Renal pelvis (tissue), 4 donors: ENCODE data around the gene SMURF1. TPM values are rescaled to one million over a fixed set of nuclear protein-coding genes. Genes with fewer than 3 reads are reported as not detected.

ENCODE experiments used
- DNase-seq: peaks from one replicate; pipeline ENCODE4 v3.0.0-alpha.2; 2013
- polyA plus RNA-seq, 3 donors: library from polyadenylated mRNA; unstranded; fragments of 120-200 nt; gene quantifications; one replicate each; pipeline ENCODE4 v1.2.1, GENCODE V29; 2013; ENCODE audit not compliant: insufficient read length in 3 of 3

Gene SMURF1
- polyA plus RNA-seq, 3 donors, result 14.3 to 19.6 (median 18.9) TPM

DNA sequence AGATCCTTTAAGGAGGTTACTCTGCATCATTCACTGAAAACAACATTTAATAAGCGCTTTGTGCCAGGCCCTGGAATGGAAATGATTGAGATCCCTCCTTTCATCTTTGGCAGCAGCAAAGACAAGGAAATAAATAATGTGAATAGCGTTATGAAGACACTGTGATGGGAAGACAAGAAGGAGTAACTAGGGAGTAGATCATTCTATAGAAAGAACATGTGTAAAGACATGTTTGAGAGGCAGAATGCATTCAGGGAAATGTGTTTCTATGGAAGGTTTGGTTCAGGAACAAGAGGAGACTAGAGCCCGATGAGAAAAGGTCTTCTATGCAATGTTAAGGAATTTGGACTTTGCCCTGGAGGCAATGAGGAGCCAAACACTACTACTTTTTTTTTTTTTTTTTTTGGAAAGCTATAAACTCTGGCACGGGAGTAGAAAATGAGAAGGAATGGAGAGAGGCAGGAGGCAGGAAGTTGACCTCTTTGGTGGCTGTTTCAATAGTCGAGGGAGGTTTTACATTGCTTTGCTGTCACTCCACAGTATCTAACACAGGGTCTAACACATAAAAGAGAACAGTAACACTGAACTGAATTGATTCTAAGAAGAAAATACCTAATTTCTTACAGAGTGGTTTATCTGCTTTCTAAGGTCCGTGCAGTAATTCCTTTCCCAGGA, 44.9 kb downstream of the SMURF1 start:
- DNase-seq, result no peak

- DNase-seq, result no peak
These were observed 45.6 kb downstream of the SMURF1 start for GRCh38 chr7:99098286-99098823.

- DNase-seq, result no peak
These were observed 46.2 kb downstream of the SMURF1 start for GRCh38 chr7:99097730-99098129.

DNA sequence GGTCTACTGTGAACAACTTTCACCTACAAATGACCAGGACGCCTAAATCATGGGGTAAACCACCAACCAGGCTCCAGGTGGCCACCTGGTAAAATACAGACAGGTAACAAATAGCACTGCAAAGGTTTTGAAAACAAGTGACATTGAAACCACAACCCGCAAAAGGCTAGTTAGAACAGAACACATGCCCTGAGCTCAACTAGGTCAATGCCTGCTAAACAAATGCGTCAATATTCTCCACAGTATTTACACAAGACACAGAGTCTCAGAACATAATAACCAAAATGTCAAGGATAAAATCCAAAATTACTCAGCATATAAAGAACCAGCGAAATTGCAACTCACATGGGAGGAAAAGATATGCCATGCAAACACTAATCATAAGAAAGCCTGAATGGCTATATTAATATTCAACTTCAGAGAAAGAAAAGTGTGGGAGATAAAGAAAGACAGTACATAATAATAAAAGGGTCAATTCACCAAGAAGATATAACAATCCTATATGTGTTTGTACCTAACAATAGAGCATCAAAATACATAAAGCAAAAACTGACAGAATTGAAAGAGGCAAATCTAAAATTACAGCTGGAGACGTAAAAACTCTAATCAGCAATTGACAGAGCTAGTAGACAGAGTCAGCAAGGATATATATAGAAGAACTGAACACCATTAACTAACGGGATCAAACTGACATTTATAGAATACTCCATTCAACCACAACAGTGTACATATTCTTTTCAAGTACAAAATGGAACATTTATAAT, 47.6 kb downstream of the SMURF1 start:
- DNase-seq, result no peak

DNA sequence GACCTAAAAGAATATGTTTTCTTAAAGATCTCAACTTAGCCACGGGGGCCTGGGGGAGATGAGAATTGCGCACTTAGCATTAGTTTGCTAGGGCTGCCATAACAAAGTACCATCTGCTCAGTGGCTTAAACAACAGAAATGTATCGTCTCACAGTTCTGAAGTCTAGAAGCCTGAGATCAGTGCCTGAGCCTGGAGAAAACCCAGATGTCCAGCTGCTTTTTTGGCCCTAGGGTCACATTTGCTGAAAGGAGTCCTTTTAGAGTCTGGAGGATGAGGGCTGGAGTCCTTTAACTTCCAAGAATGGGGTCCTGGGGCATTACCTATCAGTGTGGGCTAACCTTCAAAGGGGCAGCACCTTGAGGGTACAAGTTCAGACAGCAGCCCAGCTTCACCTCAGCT, 48.2 kb downstream of the SMURF1 start:
- no peak for DNase-seq

DNA sequence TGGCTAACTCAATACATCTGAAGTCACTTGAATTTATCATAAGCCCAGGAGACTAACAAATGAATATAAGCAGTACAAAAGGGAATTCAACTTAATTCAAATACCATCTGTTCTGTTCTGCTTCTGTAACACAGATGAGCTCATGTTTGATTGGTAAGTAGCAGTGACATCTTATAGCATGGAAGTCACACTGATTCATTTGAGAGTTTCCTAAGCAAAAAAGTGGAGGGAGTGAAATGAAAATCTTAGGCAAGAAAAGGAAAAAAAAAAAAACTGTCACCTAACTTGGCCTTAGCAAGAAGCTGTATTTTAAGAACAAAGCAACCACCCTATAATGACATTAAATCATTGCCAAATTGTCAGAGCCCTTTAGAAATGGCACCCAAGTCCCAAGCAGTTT, 49.5 kb downstream of the SMURF1 start:
- no peak for DNase-seq

DNA sequence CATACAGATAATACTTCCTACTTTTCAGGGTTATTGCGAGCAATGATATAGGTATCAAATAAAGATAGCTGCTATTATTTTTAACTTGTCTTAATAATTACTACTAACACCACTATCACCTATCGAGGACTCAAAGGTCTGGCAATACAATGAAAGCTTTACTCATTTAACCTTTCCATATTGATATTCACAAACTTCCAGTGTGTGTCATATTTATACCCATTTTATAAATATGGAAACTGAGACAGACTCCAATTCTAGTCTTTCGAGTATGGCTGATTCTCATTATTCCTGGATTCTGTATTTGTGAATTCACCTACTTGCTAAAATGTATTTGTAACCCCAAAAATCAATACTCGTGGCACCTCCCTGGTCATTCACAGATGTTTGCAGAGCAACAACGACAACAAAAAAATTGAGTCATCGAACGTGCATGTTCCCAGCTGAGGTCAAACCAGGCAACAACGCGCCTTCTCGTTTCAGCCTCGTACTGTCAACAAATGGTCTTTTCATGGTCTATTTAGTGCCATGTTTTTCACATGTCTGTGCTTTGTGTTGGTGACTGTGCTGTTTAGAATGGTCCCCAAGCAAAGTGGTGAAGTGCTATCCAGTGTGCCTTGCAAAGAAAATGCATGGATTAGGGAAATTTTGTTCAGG, 51.7 kb downstream of the SMURF1 start:
- no peak for DNase-seq

DNA sequence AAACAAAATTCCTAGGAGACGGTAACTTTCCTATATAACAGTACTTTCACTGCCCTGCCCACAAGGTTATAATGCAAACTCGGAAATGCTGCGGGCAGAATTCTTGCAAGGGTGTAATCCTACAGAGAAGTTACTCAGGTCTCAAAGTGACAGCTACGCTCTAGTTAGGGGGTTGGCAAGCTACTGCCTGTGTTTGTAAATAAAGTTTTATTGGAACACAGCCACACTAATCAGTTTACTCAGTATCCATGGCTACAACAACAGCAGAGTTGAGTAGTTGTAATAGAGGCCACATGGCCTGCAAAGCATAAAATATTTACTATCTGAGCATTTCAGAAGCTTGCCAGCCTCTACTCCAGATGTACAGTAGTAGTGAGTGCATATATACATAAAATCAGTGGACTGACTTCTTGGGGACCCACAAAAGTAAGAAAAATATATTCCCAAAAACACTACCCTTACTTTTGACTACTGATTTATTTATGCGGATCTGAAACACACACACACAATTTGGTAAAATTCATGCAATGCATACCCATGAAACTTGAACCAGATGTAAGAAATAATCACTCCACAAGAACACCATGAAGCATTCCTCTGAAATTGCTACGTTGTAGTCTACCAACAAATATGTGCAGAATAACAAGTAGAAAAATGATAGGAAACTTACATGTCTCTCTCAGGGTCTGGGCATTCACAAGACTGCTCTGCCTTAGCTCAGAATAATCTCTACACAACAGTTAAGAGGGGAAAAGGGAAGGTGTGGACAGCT, 53.0 kb downstream of the SMURF1 start:
- DNase-seq, result no peak

DNA sequence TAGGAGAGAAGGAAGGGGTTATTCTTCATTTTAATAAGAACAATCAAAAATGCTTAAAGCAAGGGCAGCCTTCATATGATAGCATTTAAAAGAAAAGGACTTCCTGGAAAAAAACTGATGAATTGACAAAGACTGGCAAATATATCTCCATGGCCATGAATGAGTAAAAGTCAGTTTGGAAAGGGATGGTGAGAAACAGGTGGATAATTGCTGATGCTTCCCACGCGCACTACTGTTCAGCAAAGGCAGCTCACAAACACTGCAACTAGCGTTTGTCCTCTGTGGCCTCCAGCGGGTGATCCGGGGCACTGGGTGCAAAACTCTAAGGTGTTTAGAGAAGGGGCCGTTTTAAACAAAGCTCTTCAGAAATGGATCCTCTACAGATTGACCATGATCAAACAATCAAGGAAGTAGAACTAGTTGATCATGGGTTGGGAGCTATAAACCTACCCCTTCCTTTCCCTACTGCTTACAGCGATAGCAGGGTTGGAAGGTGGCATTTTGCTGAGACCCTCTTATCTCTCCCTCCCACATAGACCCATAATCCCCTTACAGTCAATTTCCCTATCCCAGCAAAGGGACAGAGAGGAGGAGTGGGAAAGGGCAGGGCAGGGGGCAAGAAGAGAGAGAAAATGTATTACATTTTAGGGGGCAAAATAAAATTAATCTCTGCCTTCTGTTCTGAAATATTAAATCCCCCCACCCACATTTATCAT, 53.8 kb downstream of the SMURF1 start:
- DNase-seq, result no peak

DNA sequence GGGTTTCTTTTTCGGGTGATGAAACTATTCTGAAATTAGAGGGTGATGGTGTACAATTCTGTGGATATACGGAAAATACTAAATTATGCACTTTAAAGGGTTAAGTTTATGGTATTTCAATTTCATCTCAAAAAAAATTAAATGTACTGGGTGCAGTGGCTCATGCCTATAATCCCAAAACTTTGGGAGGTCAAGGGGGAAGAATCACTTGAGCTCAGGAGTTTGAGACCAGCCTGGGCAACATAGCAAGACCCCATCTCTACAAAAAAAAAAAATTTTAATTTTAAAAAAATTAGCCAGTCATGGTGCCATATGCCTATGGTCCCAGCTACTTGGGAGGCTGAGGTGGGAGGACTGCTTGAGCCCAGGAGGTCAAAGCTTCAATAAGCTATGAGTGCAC, 57.0 kb downstream of the SMURF1 start:
- DNase-seq, result no peak

GRCh38 chr7:99086532-99086931, 57.4 kb downstream of the SMURF1 start:
- DNase-seq, result no peak

DNA sequence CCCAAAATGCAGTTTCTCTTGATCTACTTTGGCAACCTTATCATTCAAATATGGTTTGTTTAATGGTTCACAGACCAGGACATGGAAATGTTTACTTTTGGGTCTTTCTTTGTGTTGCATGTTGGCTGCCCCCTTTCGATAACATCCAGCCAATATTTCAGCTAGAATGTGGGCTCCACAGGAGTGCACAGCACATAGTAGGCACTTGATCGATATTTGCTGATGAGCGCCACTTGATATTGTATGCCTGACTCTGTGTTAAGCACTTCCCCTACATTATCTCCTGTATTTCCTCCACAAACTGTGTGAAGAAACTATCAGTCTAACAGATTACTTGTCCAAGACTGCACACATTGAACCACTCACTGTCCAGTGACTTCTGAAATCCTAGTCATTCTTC, 60.2 kb downstream of the SMURF1 start:
- no peak for DNase-seq

GRCh38 chr7:99083068-99083651, 60.7 kb downstream of the SMURF1 start:
- DNase-seq, result no peak

DNA sequence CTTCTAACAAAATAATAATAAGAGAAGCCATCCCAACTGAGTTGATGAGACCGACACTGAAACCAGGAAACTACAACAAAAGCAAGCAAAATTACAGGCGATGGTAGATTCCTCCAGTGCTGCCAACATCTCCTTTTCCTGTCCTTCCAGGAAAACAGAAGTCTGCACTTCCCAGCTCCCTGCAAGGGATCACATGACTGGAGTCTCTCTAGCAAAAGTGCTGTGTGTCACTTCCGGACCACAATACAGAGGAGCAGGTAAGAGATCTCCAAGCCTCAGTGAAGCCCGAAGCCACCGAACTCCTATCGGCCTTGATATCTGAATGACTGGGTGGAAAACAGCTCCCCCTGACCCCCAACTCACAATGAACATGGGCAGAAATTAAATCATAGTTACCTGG, 63.2 kb downstream of the SMURF1 start:
- no peak for DNase-seq

DNA sequence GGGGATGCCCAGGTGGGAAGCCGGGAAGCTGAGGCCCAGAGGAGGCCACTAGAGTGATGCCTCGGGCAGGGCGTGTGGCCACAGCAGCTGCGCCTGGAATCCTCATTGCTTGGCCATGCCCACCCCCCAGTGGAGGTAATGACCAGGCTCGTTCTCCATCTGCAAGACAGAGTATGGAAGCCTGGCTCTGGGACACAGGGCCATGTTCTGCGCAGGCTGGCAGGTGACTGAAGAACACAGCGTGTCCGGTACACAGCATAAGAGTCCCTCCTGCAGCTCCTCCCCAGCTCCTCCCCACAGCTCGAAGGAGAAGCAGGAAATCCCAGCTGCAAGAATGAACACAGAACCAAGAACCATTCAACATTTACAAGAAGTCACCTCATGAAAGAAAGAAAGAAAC, 64.8 kb downstream of the SMURF1 start:
- DNase-seq, result no peak

DNA sequence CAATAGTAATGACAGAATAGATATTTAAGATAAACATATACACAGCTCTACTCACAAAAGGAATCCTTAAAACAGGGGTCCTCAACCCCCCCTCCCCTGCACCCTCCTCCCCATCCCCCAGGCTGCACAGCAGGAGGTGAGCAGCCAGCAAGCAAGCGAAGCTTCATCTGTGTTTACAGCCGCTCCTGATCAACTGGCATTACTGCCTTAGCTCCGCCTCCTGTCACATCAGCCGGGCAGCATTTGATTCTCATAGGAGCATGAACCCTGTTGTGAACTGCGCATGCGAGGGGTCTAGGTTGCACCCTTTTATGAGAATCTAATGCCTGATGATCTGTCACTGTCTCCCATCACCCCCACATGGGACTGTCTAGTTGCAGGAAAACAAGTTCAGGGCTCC, 65.5 kb downstream of the SMURF1 start:
- DNase-seq, result no peak

DNA sequence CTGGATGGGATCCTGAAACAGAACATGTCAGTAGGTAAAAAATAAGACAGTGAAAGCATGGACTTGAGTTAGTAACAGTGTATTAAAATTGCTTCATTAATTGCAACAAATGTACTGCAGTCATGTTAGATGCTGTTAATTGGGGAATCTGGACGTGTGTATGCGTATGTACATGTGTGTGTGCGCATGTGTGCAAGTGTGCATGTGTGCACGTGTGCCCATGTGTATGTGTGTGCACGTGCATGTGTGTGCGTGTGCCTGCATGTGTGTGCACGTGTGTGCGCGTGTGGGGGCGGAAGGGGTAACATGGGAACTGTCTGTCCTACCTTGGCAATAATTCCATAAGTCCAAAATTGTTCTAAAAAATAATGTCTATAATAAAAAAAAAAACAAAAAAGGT, 67.3 kb downstream of the SMURF1 start:
- DNase-seq, result no peak

DNA sequence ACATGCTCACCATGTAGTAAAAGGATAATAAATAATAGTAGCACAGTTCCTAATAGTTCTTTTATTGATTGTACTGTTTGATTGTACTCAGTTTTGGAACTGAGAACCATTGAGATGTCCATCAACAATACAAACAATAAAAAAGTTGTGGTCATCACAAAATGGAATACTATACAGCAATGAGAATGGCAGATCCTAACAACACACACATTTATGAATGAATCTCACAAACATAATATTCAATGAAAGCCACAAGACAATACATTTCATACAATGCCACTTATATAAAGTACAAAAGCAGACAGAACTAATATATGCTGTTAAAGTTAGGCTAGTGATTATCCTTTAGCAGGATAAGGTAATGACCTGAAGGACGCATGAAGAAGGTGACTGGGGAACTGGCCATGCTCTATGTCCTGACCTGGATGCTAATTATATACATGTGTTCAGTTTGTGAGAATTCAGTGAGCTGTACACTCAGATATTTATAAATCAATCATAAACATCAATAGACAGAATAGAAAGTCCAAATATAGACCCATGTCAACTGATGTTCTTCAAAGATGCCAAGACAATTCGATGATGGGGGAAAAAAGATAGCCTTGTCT, 70.0 kb downstream of the SMURF1 start:
- no peak for DNase-seq

DNA sequence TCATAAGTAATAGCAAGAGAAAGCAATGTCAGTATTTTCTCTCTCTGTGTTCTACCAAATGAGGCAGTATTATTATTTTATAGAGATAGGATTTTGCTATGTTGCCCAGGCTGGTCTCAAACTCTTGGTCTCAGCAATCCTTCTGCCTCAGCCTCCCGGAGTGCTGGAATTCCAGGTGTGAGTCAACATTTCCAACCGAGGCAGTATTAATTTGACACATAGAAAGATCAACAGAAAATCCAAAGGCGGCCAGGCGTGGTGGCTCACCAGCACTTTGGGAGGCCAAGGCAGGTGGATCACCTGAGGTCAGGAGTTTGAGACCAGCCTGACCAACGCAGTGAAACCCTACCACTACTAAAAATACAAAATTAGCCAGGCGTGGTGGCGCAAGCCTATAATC, 71.8 kb downstream of the SMURF1 start:
- DNase-seq, result no peak

GRCh38 chr7:99070361-99070760, 73.5 kb downstream of the SMURF1 start:
- DNase-seq, result no peak
